HG03342 (cell line): ENCODE results near the gene ZNF786.
"Not testable (repeated sequence)": the region's sequence is repeated elsewhere in the genome, so short reads cannot be mapped to it uniquely, and the experiment has no call there.

Experiments
- ATAC-seq: cut with Tn5 transposase; IDR thresholded peaks from one replicate; pipeline ENCODE4 v1.9.1; 2021; ENCODE audit warnings: mild to moderate bottlenecking, moderate library complexity; ENCODE audit not compliant: unreplicated experiment

ZNF786 gene

GRCh38 chr7:149031353-149031910, 59.1 kb downstream of the ZNF786 start:
- ATAC-seq = no peak

- not testable (repeated sequence) for ATAC-seq
Observed at GRCh38 chr7:149030439-149030838, 60.1 kb downstream of the ZNF786 start.

DNA sequence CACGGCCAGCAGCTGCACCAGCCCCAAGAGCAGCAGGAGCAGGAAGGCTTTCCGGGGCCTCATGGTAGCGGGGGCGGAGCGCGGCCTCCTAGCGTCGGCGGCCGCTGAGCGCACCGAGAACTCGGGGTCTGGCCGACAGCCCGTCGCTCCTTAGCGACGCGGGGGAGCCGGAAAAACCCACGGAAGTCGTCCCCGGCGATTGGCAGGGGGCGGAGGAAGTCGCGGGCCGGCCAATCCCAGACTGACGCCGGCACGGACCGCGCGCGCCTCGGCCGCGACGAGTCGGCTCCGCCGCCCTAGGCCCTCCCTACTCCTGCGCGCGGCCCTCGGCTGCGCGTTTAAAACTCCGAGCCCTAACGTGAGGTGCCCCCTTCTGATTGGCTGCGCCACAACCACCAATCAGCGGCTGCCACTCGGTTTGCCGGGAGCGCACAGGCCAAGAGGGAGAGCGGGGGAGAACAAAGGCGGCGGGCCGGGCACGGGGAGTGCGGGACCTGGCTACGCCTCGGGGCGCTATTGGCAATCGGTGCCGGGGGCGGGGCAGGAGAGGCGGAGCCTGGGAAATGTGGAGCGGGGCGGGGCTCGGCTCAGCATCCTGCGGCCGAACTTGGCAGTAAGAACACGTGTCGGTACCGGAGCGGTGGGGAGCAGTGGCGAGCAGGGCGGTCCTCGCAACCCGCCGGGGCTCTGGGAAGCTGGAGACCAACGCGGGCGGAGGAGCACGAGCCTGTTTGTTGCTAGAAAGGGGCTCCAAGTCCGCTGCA, 62.0 kb downstream of the ZNF786 start, which contains the start of gene PDIA4:
TSS of gene PDIA4 (minus strand) at position 160 of the 764 bp plus-strand sequence. CDS start at position 63, 97 bp downstream.
- peak; percentile 88 for ATAC-seq

GRCh38 chr7:149027611-149028345, 62.7 kb downstream of the ZNF786 start:
- no peak for ATAC-seq

DNA sequence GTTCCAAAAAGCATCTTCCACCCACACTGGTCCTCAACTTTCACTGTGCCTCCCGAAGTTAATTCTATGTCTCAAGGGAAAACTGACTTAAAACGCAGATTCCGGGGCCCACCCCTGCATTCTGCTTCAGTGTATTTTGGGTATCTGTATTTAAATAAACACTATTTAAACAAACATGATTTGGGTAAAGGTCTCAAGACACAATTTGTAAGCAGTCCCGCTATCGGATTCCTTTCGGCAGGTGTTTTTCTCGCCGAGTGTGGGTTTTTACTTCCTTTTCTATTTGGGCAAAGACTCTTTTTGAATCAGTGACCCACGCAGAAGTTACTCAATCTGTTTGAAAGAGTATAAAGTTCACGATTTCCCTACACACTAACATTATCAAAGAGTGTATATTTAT, 63.5 kb downstream of the ZNF786 start:
- no peak for ATAC-seq

DNA sequence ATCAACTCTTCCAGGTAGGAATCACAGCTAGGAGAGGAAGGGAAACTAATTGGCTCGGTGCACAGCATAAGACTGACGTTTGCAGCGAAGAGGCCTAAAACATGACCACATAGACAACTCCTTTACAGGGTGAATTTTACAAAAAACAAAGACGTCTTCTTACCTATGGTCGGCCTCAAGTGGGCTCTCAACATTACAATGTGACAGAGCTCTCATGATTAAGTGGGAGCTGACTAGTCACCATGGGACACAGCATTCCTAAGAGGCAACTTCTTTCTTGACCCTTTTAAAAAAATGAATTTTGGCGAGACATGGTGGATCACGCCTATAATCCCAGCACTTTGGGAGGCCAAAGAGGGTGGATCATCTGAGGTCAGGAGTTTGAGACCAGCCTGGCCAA, 66.9 kb downstream of the ZNF786 start:
- ATAC-seq = no peak

DNA sequence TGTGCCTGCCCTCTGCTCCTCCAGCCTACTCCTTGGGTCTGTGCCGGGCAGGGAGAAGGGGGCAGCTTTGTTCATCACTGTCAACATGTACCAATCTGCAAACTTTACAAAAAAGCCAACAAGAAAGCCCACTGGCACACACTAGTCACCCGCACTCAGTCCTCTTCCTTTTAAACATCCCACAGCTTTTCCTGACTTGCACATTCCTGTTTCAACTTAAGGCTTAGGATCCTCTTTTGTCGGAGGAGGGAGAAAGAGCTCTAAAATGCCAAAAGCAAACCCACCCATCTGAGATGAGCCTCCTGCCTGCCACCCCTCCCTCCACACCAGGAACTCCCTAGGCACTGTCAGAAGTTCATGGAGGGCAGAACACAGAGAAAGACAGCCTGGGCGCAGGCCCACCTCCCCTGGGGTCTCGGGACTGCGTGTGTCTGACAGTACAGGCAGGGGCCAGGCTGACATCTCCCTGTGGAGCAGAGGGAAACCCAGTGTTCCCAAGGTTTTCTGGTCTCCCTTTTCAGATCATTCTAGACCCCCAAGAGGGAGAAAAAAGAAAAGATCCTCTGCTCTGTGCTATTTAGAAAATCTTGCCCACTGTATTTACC, 67.7 kb downstream of the ZNF786 start:
- no peak for ATAC-seq

DNA sequence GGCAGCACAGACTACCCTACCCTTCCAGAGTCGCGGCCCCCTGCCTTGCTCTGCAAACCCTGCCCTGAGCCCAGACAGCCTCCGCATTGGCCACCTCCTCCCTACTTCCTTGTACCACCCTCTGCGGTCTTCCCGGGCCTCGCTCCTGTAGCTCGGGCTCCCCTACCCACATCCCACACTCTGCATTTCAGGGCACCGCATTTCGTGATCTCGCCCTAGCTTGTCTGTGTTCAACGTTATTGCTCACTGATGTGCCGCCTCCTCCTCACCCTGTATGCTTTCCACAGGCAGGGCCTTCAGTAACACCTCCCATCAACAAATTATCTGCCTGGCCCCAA, 68.8 kb downstream of the ZNF786 start:
- peak; percentile 39 for ATAC-seq

- no peak for ATAC-seq
Observed at GRCh38 chr7:149020483-149020882, 70.0 kb downstream of the ZNF786 start.
